K562 (cell line): ENCODE results near the gene DUS3L.
A peak's percentile ranks its signal among the peaks of the same experiment; 100 is the strongest.

Source experiments
- DPF2 ChIP-seq: fragments of 450-650 bp; IDR thresholded peaks from 2 replicates; pipeline ENCODE4 v1.6.1; 2016
- EP300 ChIP-seq: IDR thresholded peaks from 2 replicates; pipeline ENCODE4 v1.6.1; 2012; ENCODE audit warnings: low read length, improper control_type of control experiment
- FOXA1 ChIP-seq: fragments of 450-650 bp; IDR thresholded peaks from 2 replicates; pipeline ENCODE4 v1.6.1; 2016; ENCODE audit warnings: mild to moderate bottlenecking, borderline replicate concordance
- MED1 ChIP-seq: sonication (generic); formaldehyde crosslinking; IDR thresholded peaks from 2 replicates; pipeline ENCODE4 v1.8.1; 2023; ENCODE audit warnings: missing genetic modification reagents, borderline replicate concordance
- PHF20 ChIP-seq: fragments of 450-650 bp; IDR thresholded peaks from 2 replicates; pipeline ENCODE4 v1.6.1; 2018; ENCODE audit not compliant: partially characterized antibody
- POLR2A ChIP-seq: fragments of 450-650 bp; conservative IDR thresholded peaks from 2 replicates; pipeline ENCODE4 v1.6.1; 2016
- POLR2AphosphoS5 ChIP-seq: IDR thresholded peaks from 2 replicates; pipeline ENCODE4 v1.6.1; 2011; ENCODE audit warnings: mild to moderate bottlenecking, low read depth, low read length, moderate library complexity; ENCODE audit not compliant: control insufficient read depth, insufficient read depth
- ZC3H4 ChIP-seq: sonication (generic); formaldehyde crosslinking; IDR thresholded peaks from 2 replicates; pipeline ENCODE4 v1.9.0; 2021; ENCODE audit warnings: missing genetic modification reagents, borderline replicate concordance
- ZNF830 ChIP-seq: fragments of 250-450 bp; sonication (Bioruptor Pico); IDR thresholded peaks from 2 replicates; pipeline ENCODE4 v1.5.0; 2021; ENCODE audit warnings: mild to moderate bottlenecking
- TF ChIP-seq, protein P1 (sequence below): fragments of 450-650 bp; IDR thresholded peaks from 2 replicates; pipeline ENCODE4 v1.6.1; 2017; ENCODE audit warnings: antibody characterized with exemption, mild to moderate bottlenecking
- TF ChIP-seq, protein P2 (sequence below), 2 experiments: fragments of 450-650 bp; formaldehyde crosslinking in 1 of 2; IDR thresholded peaks; 2 replicates each; pipeline versions ENCODE4 v1.4.0 to v1.6.1; 2014 to 2020; ENCODE audit warnings: mild to moderate bottlenecking in 2 of 2, borderline replicate concordance in 1 of 2, low read depth in 1 of 2

DNA sequence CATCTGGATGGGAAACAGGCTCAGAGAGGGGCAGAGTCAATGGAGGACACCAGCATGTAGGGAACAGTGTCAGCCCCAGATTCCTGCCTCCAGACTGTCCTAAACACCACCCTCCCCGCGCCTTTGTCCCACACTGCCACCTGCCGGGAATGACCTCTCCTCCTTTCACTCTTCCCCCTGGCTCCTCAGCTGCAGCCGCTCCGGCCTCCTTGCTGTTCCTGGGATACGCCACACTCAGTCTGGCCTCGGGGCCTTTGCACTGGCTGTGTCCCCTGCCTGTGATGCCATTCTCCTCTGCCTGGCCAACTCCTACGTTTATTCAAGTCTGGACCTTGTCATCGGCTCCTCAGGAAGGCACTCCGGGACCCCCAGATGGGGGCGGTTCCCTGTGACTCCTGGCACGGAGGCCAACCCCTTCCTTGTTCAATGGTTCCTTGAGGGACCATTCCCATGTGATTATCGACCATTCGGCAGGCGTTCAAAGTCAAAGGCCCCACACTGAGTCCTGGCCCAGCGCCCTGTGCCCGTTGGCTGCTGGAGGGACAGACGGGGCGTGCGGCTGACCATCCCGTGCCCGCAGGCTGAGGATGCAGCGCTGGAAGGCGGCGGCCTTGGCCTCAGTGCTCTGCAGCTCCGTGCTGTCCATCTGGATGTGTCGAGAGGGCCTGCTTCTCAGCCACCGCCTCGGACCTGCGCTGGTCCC lies 32.8 kb upstream of the DUS3L start:
- TF ChIP-seq, protein P1, sequence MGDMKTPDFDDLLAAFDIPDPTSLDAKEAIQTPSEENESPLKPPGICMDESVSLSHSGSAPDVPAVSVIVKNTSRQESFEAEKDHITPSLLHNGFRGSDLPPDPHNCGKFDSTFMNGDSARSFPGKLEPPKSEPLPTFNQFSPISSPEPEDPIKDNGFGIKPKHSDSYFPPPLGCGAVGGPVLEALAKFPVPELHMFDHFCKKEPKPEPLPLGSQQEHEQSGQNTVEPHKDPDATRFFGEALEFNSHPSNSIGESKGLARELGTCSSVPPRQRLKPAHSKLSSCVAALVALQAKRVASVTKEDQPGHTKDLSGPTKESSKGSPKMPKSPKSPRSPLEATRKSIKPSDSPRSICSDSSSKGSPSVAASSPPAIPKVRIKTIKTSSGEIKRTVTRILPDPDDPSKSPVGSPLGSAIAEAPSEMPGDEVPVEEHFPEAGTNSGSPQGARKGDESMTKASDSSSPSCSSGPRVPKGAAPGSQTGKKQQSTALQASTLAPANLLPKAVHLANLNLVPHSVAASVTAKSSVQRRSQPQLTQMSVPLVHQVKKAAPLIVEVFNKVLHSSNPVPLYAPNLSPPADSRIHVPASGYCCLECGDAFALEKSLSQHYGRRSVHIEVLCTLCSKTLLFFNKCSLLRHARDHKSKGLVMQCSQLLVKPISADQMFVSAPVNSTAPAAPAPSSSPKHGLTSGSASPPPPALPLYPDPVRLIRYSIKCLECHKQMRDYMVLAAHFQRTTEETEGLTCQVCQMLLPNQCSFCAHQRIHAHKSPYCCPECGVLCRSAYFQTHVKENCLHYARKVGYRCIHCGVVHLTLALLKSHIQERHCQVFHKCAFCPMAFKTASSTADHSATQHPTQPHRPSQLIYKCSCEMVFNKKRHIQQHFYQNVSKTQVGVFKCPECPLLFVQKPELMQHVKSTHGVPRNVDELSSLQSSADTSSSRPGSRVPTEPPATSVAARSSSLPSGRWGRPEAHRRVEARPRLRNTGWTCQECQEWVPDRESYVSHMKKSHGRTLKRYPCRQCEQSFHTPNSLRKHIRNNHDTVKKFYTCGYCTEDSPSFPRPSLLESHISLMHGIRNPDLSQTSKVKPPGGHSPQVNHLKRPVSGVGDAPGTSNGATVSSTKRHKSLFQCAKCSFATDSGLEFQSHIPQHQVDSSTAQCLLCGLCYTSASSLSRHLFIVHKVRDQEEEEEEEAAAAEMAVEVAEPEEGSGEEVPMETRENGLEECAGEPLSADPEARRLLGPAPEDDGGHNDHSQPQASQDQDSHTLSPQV, result no peak
- no peak for TF ChIP-seq DPF2
- no peak for TF ChIP-seq MED1 (CRISPR knock-in tag)
- TF ChIP-seq FOXA1, result no peak
- TF ChIP-seq PHF20, result no peak
- TF ChIP-seq, protein P2, sequence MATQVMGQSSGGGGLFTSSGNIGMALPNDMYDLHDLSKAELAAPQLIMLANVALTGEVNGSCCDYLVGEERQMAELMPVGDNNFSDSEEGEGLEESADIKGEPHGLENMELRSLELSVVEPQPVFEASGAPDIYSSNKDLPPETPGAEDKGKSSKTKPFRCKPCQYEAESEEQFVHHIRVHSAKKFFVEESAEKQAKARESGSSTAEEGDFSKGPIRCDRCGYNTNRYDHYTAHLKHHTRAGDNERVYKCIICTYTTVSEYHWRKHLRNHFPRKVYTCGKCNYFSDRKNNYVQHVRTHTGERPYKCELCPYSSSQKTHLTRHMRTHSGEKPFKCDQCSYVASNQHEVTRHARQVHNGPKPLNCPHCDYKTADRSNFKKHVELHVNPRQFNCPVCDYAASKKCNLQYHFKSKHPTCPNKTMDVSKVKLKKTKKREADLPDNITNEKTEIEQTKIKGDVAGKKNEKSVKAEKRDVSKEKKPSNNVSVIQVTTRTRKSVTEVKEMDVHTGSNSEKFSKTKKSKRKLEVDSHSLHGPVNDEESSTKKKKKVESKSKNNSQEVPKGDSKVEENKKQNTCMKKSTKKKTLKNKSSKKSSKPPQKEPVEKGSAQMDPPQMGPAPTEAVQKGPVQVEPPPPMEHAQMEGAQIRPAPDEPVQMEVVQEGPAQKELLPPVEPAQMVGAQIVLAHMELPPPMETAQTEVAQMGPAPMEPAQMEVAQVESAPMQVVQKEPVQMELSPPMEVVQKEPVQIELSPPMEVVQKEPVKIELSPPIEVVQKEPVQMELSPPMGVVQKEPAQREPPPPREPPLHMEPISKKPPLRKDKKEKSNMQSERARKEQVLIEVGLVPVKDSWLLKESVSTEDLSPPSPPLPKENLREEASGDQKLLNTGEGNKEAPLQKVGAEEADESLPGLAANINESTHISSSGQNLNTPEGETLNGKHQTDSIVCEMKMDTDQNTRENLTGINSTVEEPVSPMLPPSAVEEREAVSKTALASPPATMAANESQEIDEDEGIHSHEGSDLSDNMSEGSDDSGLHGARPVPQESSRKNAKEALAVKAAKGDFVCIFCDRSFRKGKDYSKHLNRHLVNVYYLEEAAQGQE (IDR thresholded peaks at IDR 0.05; ENCODE audit: borderline replicate concordance), result peak; percentile 60; the same call in 1 of the 2 replicates
- TF ChIP-seq, protein P2 (CRISPR knock-in tag; IDR thresholded peaks at IDR 0.05; ENCODE audit: low read depth), result no peak
- no peak for TF ChIP-seq ZC3H4 (CRISPR knock-in tag)
- no peak for TF ChIP-seq EP300
- TF ChIP-seq POLR2A, result no peak
- TF ChIP-seq ZNF830 (CRISPR knock-in tag), result no peak
- no peak for TF ChIP-seq POLR2AphosphoS5
